Dendritic cell treated with granulocyte-macrophage colony-stimulating factor and Interleukin-4, amounts not matched to agents 40 ng/mL and 50 ng/mL, for 4 days (primary cell): ENCODE measurements around the gene SNED1.
"Not testable (repeated sequence)": the region's sequence is repeated elsewhere in the genome, so short reads cannot be mapped to it uniquely, and the experiment has no call there.

Source experiments
- H3K27ac Mint-ChIP-seq: one replicate; pipeline ENCODE4 v1.8.0; 2022; ENCODE audit warnings: mild to moderate bottlenecking, mixed read lengths
- H3K27me3 Mint-ChIP-seq: one replicate; pipeline ENCODE4 v1.8.0; 2022; ENCODE audit warnings: mild to moderate bottlenecking, mixed read lengths
- H3K36me3 Mint-ChIP-seq: one replicate; pipeline ENCODE4 v1.8.0; 2022; ENCODE audit warnings: low read depth, mixed read lengths
- H3K4me1 Mint-ChIP-seq: one replicate; pipeline ENCODE4 v1.8.0; 2022; ENCODE audit warnings: low read depth, mixed read lengths
- H3K4me3 Mint-ChIP-seq: one replicate; pipeline ENCODE4 v1.8.0; 2022; ENCODE audit warnings: mild to moderate bottlenecking, moderate library complexity, mixed read lengths
- H3K9me3 Mint-ChIP-seq: one replicate; pipeline ENCODE4 v1.8.0; 2022; ENCODE audit warnings: mixed read lengths
- intact Hi-C: fragments of 100-400 bp; cut with micrococcal nuclease; formaldehyde crosslinking; loops from one replicate; pipeline ENCODE4 v1.15.0; 2022

SNED1 gene

GRCh38 chr2:241093133-241093781 is 94.8 kb downstream of the SNED1 start:
- not testable (repeated sequence) for H3K27ac Mint-ChIP-seq
- H3K36me3 Mint-ChIP-seq = peaks cover 87% of the 10 kb centered on the region

GRCh38 chr2:241094172-241094571 is 95.8 kb downstream of the SNED1 start:
- Mint-ChIP-seq H3K9me3 (no peaks in the 10 kb centered on the region), H3K4me3 (no peak overlapping the region), H3K4me1 (peaks cover 13% of the 10 kb centered on the region), H3K36me3 (peaks cover 87% of the 10 kb centered on the region), H3K27ac (no peak overlapping the region), H3K27me3 (no peaks in the 10 kb centered on the region)
- intact Hi-C loops = no loop called here

More at GRCh38 chr2:241093133-241093781, 94.8 kb downstream of the SNED1 start:
- H3K4me3 Mint-ChIP-seq, H3K4me1 Mint-ChIP-seq, H3K27me3 Mint-ChIP-seq, H3K9me3 Mint-ChIP-seq, intact Hi-C loops: not testable (repeated sequence)

- intact Hi-C loops = no loop called here
- Mint-ChIP-seq H3K9me3 (no peaks in the 10 kb centered on the region), H3K36me3 (peaks cover 89% of the 10 kb centered on the region), H3K27ac (no peak overlapping the region), H3K27me3 (no peaks in the 10 kb centered on the region), H3K4me1 (peaks cover 14% of the 10 kb centered on the region), H3K4me3 (no peak overlapping the region)
Observed at GRCh38 chr2:241094924-241095420, 96.6 kb downstream of the SNED1 start.

GRCh38 chr2:241095594-241096290 is 97.3 kb downstream of the SNED1 start:
- intact Hi-C loops = no loop called here
- Mint-ChIP-seq H3K4me3 (no peak overlapping the region), H3K27me3 (no peaks in the 10 kb centered on the region), H3K4me1 (peaks cover 15% of the 10 kb centered on the region), H3K9me3 (no peaks in the 10 kb centered on the region), H3K36me3 (peaks cover 84% of the 10 kb centered on the region), H3K27ac (no peak overlapping the region)

GRCh38 chr2:241096979-241097378 is 98.6 kb downstream of the SNED1 start:
- peaks cover 24% of the 10 kb centered on the region for H3K4me1 Mint-ChIP-seq
- H3K36me3 Mint-ChIP-seq = peaks cover 78% of the 10 kb centered on the region
- intact Hi-C loops = no loop called here
- H3K27ac Mint-ChIP-seq = no peak overlapping the region
- H3K27me3 Mint-ChIP-seq = no peaks in the 10 kb centered on the region
- H3K4me3 Mint-ChIP-seq = no peak overlapping the region
- H3K9me3 Mint-ChIP-seq = no peaks in the 10 kb centered on the region

GRCh38 chr2:241099246-241099645 is 100.8 kb downstream of the SNED1 start:
- Mint-ChIP-seq H3K27ac (no peak overlapping the region), H3K27me3 (no peaks in the 10 kb centered on the region), H3K9me3 (no peaks in the 10 kb centered on the region), H3K36me3 (peaks cover 69% of the 10 kb centered on the region), H3K4me1 (peaks cover 30% of the 10 kb centered on the region), H3K4me3 (no peak overlapping the region)
- intact Hi-C loops = no loop called here

- Mint-ChIP-seq H3K36me3 (peaks cover 40% of the 10 kb centered on the region), H3K9me3 (no peaks in the 10 kb centered on the region), H3K4me1 (peaks cover 25% of the 10 kb centered on the region), H3K27me3 (no peaks in the 10 kb centered on the region), H3K27ac (peak within 1 kb of the TSS; percentile 91), H3K4me3 (peak within 1 kb of the TSS; percentile 93)
- intact Hi-C loops = loop anchor here (5.0 kb wide), 1 partner anchor 45 kb away; the partner anchor contains the start of gene PASK
Observed at GRCh38 chr2:241102239-241102803, 103.9 kb downstream of the SNED1 start, which contains the start of gene MTERF4. TSS of gene MTERF4 (minus strand) at chr2:241102287. CDS start at chr2:241102273, 14 bp downstream.

GRCh38 chr2:241103176-241103595 is 104.8 kb downstream of the SNED1 start:
- Mint-ChIP-seq H3K27ac (peak overlapping the region; percentile 91), H3K27me3 (no peaks in the 10 kb centered on the region), H3K4me3 (peak overlapping the region; percentile 93), H3K36me3 (peaks cover 32% of the 10 kb centered on the region), H3K9me3 (no peaks in the 10 kb centered on the region), H3K4me1 (peaks cover 25% of the 10 kb centered on the region)
- intact Hi-C loops = loop anchor here (5.0 kb wide), 1 partner anchor 44 kb away; the partner anchor contains the start of gene PASK

GRCh38 chr2:241104611-241105010 is 106.2 kb downstream of the SNED1 start:
- Mint-ChIP-seq H3K36me3 (peaks cover 18% of the 10 kb centered on the region), H3K4me1 (peaks cover 23% of the 10 kb centered on the region)
- H3K27me3 Mint-ChIP-seq, H3K9me3 Mint-ChIP-seq, H3K4me3 Mint-ChIP-seq, H3K27ac Mint-ChIP-seq: not testable (repeated sequence)
- intact Hi-C loops = loop anchor here (5.0 kb wide), 1 partner anchor 43 kb away; the partner anchor contains the start of gene PASK

GRCh38 chr2:241105641-241106040 is 107.2 kb downstream of the SNED1 start:
- intact Hi-C loops = no loop called here
- no peaks in the 10 kb centered on the region for H3K9me3 Mint-ChIP-seq
- H3K4me1 Mint-ChIP-seq = peaks cover 23% of the 10 kb centered on the region
- peaks cover 14% of the 10 kb centered on the region for H3K36me3 Mint-ChIP-seq
- no peak overlapping the region for H3K27ac Mint-ChIP-seq
- no peak overlapping the region for H3K4me3 Mint-ChIP-seq
- no peaks in the 10 kb centered on the region for H3K27me3 Mint-ChIP-seq

- Mint-ChIP-seq H3K4me1 (peaks cover 13% of the 10 kb centered on the region), H3K4me3 (no peak overlapping the region), H3K9me3 (no peaks in the 10 kb centered on the region), H3K27me3 (no peaks in the 10 kb centered on the region), H3K36me3 (peaks cover 15% of the 10 kb centered on the region), H3K27ac (no peak overlapping the region)
- intact Hi-C loops = no loop called here
Observed at GRCh38 chr2:241107031-241107783, 108.8 kb downstream of the SNED1 start.

- Mint-ChIP-seq H3K27ac (no peak overlapping the region), H3K27me3 (no peaks in the 10 kb centered on the region), H3K4me1 (peaks cover 7% of the 10 kb centered on the region), H3K36me3 (peaks cover 10% of the 10 kb centered on the region), H3K9me3 (no peaks in the 10 kb centered on the region), H3K4me3 (no peak overlapping the region)
- intact Hi-C loops = no loop called here
Observed at GRCh38 chr2:241108271-241109209, 110.1 kb downstream of the SNED1 start.
